Fibroblast of lung (primary cell): ENCODE data around the gene BCL2.

Experiments
- CTCF ChIP-seq, 2 donors: IDR thresholded peaks in 1 of 2; conservative IDR thresholded peaks in 1 of 2; 1 replicate in 1 of 2; 2 replicates in 1 of 2; pipeline ENCODE4 v1.5.1; 2011 to 2012; ENCODE audit warnings: low read length in 2 of 2, control low read depth in 1 of 2, inconsistent platforms in 1 of 2, low read depth in 1 of 2, mild to moderate bottlenecking in 1 of 2
- EZH2 ChIP-seq: IDR thresholded peaks from 2 replicates; pipeline ENCODE4 v1.5.1; 2012; ENCODE audit warnings: low read length, control low read depth, mild to moderate bottlenecking; ENCODE audit errors: missing control alignments

GRCh38 chr18:63099091-63099840 lies 220.3 kb downstream of the BCL2 start:
- TF ChIP-seq CTCF (conservative IDR thresholded peaks at IDR 0.05 in 1 of 2, IDR thresholded peaks at IDR 0.05 in 1 of 2; ENCODE audit: low read depth in 1 of 2, low read length in 2 of 2) = no peak
- TF ChIP-seq EZH2 = no peak
